HG02588 (cell line): ENCODE data around the gene AKAP6.
"Not testable (repeated sequence)": the region's sequence is repeated elsewhere in the genome, so short reads cannot be mapped to it uniquely, and the experiment has no call there.

Source experiments
- ATAC-seq: cut with Tn5 transposase; IDR thresholded peaks from one replicate; pipeline ENCODE4 v1.9.1; 2021; ENCODE audit warnings: mild to moderate bottlenecking, moderate library complexity; ENCODE audit not compliant: unreplicated experiment

Gene AKAP6

GRCh38 chr14:32370714-32371113, 41.6 kb downstream of the AKAP6 start:
- ATAC-seq: no peak

DNA sequence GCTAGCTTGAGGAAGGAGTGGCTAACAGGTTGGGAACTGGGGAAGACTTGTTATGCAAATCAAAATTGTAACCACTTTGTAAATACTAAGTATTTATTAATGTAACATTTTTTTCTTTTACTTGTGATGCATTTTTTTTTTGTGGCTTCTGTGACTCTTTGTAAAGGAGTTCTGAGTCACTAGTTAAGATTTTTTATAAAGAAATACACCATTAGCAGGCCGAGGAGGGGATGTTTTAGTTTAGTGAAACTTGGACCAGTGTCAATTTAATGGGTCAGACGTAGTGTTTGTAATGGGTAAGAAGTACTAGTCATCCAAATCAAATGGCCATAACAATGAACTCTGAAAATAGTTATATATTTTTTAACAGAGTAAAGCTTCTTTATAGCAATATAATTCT, 43.1 kb downstream of the AKAP6 start:
- ATAC-seq: no peak

DNA sequence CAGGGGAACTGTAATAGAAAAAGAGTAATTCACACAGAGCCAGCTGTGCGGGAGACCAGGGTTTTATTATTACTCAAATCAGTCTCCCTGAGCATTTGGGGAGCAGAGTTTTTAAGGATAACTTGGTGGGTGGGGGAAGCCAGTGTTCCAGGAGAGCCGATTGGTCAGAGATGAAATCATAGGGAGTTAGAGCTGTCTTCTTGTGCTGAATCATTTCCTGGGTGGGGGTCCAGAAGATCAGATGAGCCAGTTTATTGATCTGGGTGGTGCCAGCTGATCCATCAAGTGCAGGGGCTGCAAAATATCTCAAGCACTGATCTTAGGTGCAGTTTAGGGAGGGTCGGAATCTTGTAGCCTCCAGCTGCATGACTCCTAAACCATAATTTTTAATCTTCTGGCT, 44.1 kb downstream of the AKAP6 start:
- ATAC-seq: not testable (repeated sequence)

GRCh38 chr14:32374155-32374554, 45.1 kb downstream of the AKAP6 start:
- ATAC-seq: no peak

GRCh38 chr14:32375663-32376062, 46.6 kb downstream of the AKAP6 start:
- ATAC-seq: no peak

DNA sequence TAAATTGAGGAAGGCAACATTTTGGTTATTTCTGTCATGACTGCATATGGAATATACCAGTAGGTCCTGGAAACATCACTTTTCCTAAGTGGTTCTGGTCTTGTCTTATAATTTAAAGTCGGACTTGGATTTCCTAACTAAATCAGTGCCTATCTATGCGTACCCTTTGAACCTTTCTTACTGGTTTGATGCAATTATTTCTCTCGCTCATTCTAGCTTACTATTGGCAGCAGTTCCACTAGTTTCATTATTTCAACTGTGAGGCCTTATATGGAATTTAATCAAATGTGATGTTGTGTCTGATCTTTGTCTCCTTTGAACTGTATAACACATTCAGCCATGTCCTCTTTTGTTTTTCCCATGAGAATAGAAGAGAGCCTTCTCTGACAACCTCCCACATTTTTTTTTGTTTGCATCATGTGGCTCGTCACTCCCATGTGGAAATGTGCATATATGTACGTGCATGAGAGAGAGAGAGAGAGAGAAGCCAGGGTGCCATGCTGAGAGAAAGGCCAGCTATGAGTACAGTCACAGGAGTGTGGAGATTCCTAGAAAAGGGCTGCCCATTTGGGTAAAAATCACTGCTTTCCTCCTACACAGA, 48.0 kb downstream of the AKAP6 start:
- ATAC-seq: no peak

GRCh38 chr14:32378284-32378683, 49.2 kb downstream of the AKAP6 start:
- ATAC-seq: no peak

GRCh38 chr14:32379447-32379846, 50.3 kb downstream of the AKAP6 start:
- ATAC-seq: no peak

DNA sequence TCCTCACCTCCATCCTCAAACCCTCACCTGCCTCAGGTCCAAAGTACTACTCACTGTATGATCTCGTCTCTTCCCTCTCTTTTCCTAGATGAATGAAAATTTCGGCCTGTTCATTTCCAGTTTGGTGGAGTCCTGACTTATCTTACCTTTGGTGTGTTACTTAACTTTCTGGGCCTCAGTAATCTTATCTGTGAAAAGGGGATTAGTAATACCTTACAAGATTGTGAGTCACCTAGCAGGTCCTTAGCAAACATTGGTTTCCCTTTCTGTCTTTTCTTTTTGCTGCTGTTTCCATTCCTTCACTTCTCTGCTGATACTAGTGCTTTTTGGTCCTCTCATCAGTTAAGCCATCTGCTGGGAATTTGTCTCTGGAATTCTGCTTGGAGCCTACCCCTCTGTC, 52.8 kb downstream of the AKAP6 start:
- ATAC-seq: no peak

DNA sequence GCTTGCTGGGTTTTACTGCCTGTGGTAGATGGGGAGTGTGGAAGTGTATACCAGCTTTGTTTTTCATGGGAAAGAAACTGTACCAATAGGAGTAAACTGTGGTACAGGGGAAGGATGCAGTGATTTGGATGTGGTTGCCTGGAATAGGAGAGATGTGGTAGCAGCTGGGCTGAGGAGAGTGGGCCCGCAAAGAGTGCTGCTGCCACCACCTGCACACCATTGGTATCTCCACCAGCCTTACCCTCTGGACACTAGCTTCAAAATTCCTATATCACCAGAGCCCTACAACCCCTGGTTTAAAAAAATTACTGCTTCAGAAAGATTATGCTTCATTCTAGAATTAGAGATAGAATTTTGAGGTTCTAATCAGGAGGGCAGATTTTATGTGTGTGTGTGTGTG, 53.6 kb downstream of the AKAP6 start:
- no peak for ATAC-seq

DNA sequence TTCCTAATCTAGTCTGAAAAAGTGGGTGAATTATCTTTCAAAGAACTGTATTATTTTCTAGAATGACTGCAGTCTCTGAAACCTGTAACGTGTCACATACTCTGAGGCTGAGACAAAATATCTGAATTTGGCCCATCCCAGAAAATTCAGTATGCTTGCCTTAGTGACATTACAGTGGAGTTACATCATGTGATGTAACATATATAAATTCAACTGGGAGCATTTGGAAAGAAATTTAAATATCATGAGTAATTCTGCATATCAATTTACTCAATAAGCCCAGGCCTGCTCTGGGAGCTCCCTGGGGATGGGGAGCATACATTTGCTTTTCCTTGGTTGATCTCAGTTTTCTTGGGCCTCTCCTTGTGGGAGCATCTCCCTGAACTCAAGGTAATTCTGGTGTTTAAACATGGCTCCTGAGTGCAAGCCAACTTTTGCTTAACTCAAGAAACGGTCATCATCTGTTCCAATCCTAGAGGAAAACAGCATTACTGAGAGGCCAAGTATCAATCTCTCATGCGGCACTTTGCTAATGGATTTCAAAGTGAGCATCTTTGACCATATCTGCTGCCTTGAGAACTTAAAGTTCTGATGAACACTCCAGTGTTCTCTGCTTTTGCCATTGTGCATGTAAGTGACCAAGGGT, 54.4 kb downstream of the AKAP6 start:
- no peak for ATAC-seq

GRCh38 chr14:32384464-32384863, 55.4 kb downstream of the AKAP6 start:
- no peak for ATAC-seq

GRCh38 chr14:32387295-32387694, 58.2 kb downstream of the AKAP6 start:
- not testable (repeated sequence) for ATAC-seq

GRCh38 chr14:32393119-32393518, 64.0 kb downstream of the AKAP6 start:
- no peak for ATAC-seq

DNA sequence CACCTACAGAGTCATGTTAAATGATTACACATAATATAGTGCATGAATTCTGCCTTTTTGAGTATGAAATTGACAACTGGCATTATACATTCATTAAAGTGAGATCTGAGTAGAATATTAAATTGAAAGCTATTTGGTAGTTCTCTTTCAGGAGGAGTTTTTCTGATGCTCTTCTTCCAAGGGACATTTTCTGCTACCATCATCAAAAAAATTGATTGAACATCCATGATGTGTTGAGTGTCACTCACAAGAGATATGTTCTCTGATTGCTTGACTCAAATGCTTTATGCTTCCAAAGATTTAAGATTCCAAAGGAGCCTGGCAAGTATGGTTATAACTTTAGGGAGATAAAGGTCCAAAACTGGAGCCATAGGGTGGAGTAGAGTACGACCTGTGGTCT, 64.9 kb downstream of the AKAP6 start:
- no peak for ATAC-seq

DNA sequence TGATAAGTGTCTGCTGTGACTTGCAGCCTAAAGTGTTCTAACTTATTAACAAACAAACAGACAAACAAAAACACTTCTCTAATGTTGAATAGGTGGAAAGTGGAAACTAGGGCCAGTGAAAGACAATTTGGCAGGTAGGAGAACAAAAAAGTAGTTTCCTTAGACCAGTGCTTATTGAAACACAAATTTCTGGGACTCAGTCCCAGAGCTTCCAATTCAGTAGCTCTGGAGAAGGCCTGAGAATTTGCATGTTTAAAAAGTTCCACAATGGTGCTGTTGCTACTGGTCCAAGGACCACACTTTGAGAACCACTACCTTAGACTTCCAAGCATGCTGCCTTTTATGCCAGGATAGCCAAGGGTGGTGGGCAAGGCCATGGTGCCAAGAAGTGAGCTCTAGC, 67.8 kb downstream of the AKAP6 start:
- no peak for ATAC-seq

GRCh38 chr14:32397861-32398640, 69.0 kb downstream of the AKAP6 start:
- ATAC-seq: no peak

GRCh38 chr14:32399920-32400319, 70.8 kb downstream of the AKAP6 start:
- ATAC-seq: no peak

- ATAC-seq: no peak
These were observed 71.4 kb downstream of the AKAP6 start for GRCh38 chr14:32400480-32400879.

GRCh38 chr14:32403021-32403420, 73.9 kb downstream of the AKAP6 start:
- ATAC-seq: no peak

- no peak for ATAC-seq
These were observed 74.6 kb downstream of the AKAP6 start for GRCh38 chr14:32403688-32404087.
